Naive thymus-derived CD8-positive, alpha-beta T cell (primary cell): Measurements from ENCODE around the gene CSRNP2. TPM values are rescaled to one million over a fixed set of nuclear protein-coding genes. Genes with fewer than 3 reads are reported as not detected.
"Not testable (repeated sequence)": the region's sequence is repeated elsewhere in the genome, so short reads cannot be mapped to it uniquely, and the experiment has no call there.

Experiments used
- ATAC-seq, 2 donors: fragments of 150-1000 bp; cut with Tn5 transposase in 1 of 2; sonication (Bioruptor Pico), chemical (Tn5 transposase) in 1 of 2; 1 replicate in 1 of 2; 2 replicates in 1 of 2; pipeline ENCODE4 v1.10.0; 2021; ENCODE audit warnings: mild to moderate bottlenecking in 2 of 2, moderate library complexity in 2 of 2
- POLR2A ChIA-PET: fragments of 350-600 bp; sonication (Branson Sonifier 250); formaldehyde crosslinking; loops from one replicate; lab custom pipeline; 2021; ENCODE audit warnings: antibody characterized with exemption; lab: Charles Lee
- DNase-seq, 10 donors: peaks; one replicate each; pipeline versions ENCODE4 v3.0.0 to v3.0.0-alpha.2; 2020 to 2022
- H3K27ac Mint-ChIP-seq, 10 donors: one replicate each; pipeline ENCODE4 v1.8.0; 2020 to 2022; ENCODE audit warnings: mild to moderate bottlenecking in 10 of 10, mixed read lengths in 10 of 10, moderate library complexity in 4 of 10, inconsistent platforms in 1 of 10
- H3K27me3 Mint-ChIP-seq, 5 donors: one replicate each; pipeline ENCODE4 v1.8.0; 2021 to 2022; ENCODE audit warnings: mixed read lengths in 5 of 5
- H3K36me3 Mint-ChIP-seq, 3 donors: one replicate each; pipeline ENCODE4 v1.8.0; 2020 to 2022; ENCODE audit warnings: mixed read lengths in 3 of 3, mild to moderate bottlenecking in 2 of 3, inconsistent platforms in 1 of 3
- H3K4me1 Mint-ChIP-seq, 4 donors: one replicate each; pipeline ENCODE4 v1.8.0; 2021 to 2022; ENCODE audit warnings: mixed read lengths in 4 of 4
- H3K4me3 Mint-ChIP-seq, 10 donors: one replicate each; pipeline ENCODE4 v1.8.0; 2020 to 2022; ENCODE audit warnings: mild to moderate bottlenecking in 10 of 10, mixed read lengths in 10 of 10, moderate library complexity in 6 of 10, inconsistent platforms in 1 of 10
- H3K9me3 Mint-ChIP-seq, 9 donors: one replicate each; pipeline ENCODE4 v1.8.0; 2020 to 2022; ENCODE audit warnings: mixed read lengths in 9 of 9, mild to moderate bottlenecking in 3 of 9, inconsistent platforms in 1 of 9, moderate library complexity in 1 of 9
- polyA plus RNA-seq, 3 donors: library from polyadenylated mRNA; unstranded; fragments of 300-500 nt; fragmentation: Illumina TruSeq; gene quantifications; one replicate each; pipeline ENCODE4 v1.2.3, GENCODE V29; 2021
- total RNA-seq, 8 experiments: library from RNA in 2 of 8; stranded (reverse) in 2 of 8; gene quantifications; one replicate each; pipeline ENCODE4 v1.2.3 and lab custom pipeline; 2021 to 2026

Gene CSRNP2
- total and polyA plus RNA-seq, 5 experiments from 2014 or later: 2.7 to 35.2 (median 3.6) TPM

- peak in 2 of 10 donors; percentile 27 to 31 for DNase-seq
- Mint-ChIP-seq H3K4me3 (peak overlapping the region; percentile 94 to 99 (median 96)), H3K27ac (peak overlapping the region; percentile 87 to 98 (median 96)), H3K9me3 (no peaks in the 10 kb centered on the region), H3K4me1 (peaks cover 41 to 75% (median 67%) of the 10 kb centered on the region in 4 donors), H3K27me3 (no peaks in the 10 kb centered on the region), H3K36me3 (no peaks in the 10 kb centered on the region)
- POLR2A ChIA-PET: interaction anchor here (1.1 to 4.4 kb wide), 8 partner anchors 12 to 261 kb away, joined by 3 to 41 read pairs (median 13); partner anchors contain the start of genes ATF1, CSRNP2, DAZAP2 and LETMD1
- ATAC-seq: no peak
These were observed 58.0 kb downstream of the CSRNP2 start for GRCh38 chr12:51025338-51025835.

- H3K4me3 Mint-ChIP-seq: peak overlapping the region; percentile 94 to 99 (median 96)
- POLR2A ChIA-PET: interaction anchor here (1.7 kb wide), 1 partner anchor 25 kb away, joined by 4 read pairs; no protein-coding TSS in a partner anchor
- H3K9me3 Mint-ChIP-seq: no peaks in the 10 kb centered on the region
- ATAC-seq (no peak), DNase-seq (no peak)
- peaks cover 40 to 81% (median 77%) of the 10 kb centered on the region in 4 donors for H3K4me1 Mint-ChIP-seq
- H3K27me3 Mint-ChIP-seq: no peaks in the 10 kb centered on the region
- peak overlapping the region; percentile 87 to 98 (median 96) for H3K27ac Mint-ChIP-seq
- H3K36me3 Mint-ChIP-seq: no peaks in the 10 kb centered on the region
These were observed 59.6 kb downstream of the CSRNP2 start for GRCh38 chr12:51023625-51024382.

- DNase-seq: no peak
- POLR2A ChIA-PET: interaction anchor here (1.3 kb wide), 1 partner anchor 257 kb away, joined by 5 read pairs; no protein-coding TSS in a partner anchor
- ATAC-seq: no peak
- Mint-ChIP-seq H3K9me3 (no peaks in the 10 kb centered on the region), H3K4me1 (peaks cover 33 to 78% (median 70%) of the 10 kb centered on the region in 4 donors), H3K27ac (peak overlapping the region; percentile 48 to 94 (median 71)), H3K36me3 (no peaks in the 10 kb centered on the region), H3K27me3 (no peaks in the 10 kb centered on the region), H3K4me3 (peak overlapping the region in 9 of 10 donors; percentile 0 to 59 (median 34))
These were observed 61.7 kb downstream of the CSRNP2 start for GRCh38 chr12:51021694-51022093.

GRCh38 chr12:51020448-51021182 is 62.8 kb downstream of the CSRNP2 start:
- peak overlapping the region in 5 of 10 donors; percentile 10 to 63 (median 26) for H3K4me3 Mint-ChIP-seq

GRCh38 chr12:51019927-51020326 is 63.5 kb downstream of the CSRNP2 start:
- Mint-ChIP-seq H3K4me3 (no peak overlapping the region), H3K9me3 (no peaks in the 10 kb centered on the region), H3K4me1 (peaks cover 26 to 68% (median 59%) of the 10 kb centered on the region in 4 donors), H3K36me3 (no peaks in the 10 kb centered on the region), H3K27me3 (no peaks in the 10 kb centered on the region), H3K27ac (peak overlapping the region in 2 of 10 donors; percentile 43 to 71)
- no peak for DNase-seq
- no peak for ATAC-seq
- POLR2A ChIA-PET: interaction anchor here (2.3 kb wide), 1 partner anchor 8 kb away, joined by 13 read pairs; no protein-coding TSS in a partner anchor

More at GRCh38 chr12:51020448-51021182, 62.8 kb downstream of the CSRNP2 start:
- Mint-ChIP-seq H3K36me3 (no peaks in the 10 kb centered on the region), H3K9me3 (no peaks in the 10 kb centered on the region), H3K27ac (peak overlapping the region in 9 of 10 donors; percentile 9 to 94 (median 44)), H3K4me1 (peaks cover 31 to 72% (median 65%) of the 10 kb centered on the region in 4 donors), H3K27me3 (no peaks in the 10 kb centered on the region)
- DNase-seq (peak in 2 of 10 donors; percentile 15 to 24), ATAC-seq (peak; percentile 23 to 57)
- POLR2A ChIA-PET: no interaction called here

- H3K9me3 Mint-ChIP-seq: no peaks in the 10 kb centered on the region
- H3K27me3 Mint-ChIP-seq: no peaks in the 10 kb centered on the region
- peak overlapping the region in 3 of 10 donors; percentile 12 to 34 (median 17) for H3K27ac Mint-ChIP-seq
- H3K4me1 Mint-ChIP-seq: peaks cover 16 to 58% (median 49%) of the 10 kb centered on the region in 4 donors
- H3K36me3 Mint-ChIP-seq: no peaks in the 10 kb centered on the region
- POLR2A ChIA-PET: interaction anchor here (0.7 to 2.3 kb wide), 3 partner anchors 9 to 249 kb away, joined by 4 to 13 read pairs (median 8); no protein-coding TSS in a partner anchor
- ATAC-seq (peak in 1 of 2 donors; percentile 38), DNase-seq (no peak)
- H3K4me3 Mint-ChIP-seq: no peak overlapping the region
These were observed 64.4 kb downstream of the CSRNP2 start for GRCh38 chr12:51018956-51019355.

- DNase-seq (no peak), ATAC-seq (no peak)
- Mint-ChIP-seq H3K27ac (peak overlapping the region in 3 of 10 donors; percentile 8 to 34 (median 13)), H3K36me3 (no peaks in the 10 kb centered on the region), H3K4me1 (peaks cover 18 to 58% (median 44%) of the 10 kb centered on the region in 4 donors), H3K9me3 (no peaks in the 10 kb centered on the region), H3K27me3 (no peaks in the 10 kb centered on the region), H3K4me3 (no peak overlapping the region)
- POLR2A ChIA-PET: no interaction called here
These were observed 65.9 kb downstream of the CSRNP2 start for GRCh38 chr12:51017452-51017851.

GRCh38 chr12:51014467-51014866 is 68.9 kb downstream of the CSRNP2 start:
- not testable (repeated sequence) for ATAC-seq
- H3K4me1 Mint-ChIP-seq: peaks cover 8 to 56% (median 33%) of the 10 kb centered on the region in 4 donors
- POLR2A ChIA-PET: interaction anchor here (2.3 kb wide), 1 partner anchor 11 kb away, joined by 9 read pairs; the partner anchor contains the start of gene SLC11A2

GRCh38 chr12:51013441-51013840 is 70.0 kb downstream of the CSRNP2 start:
- POLR2A ChIA-PET: interaction anchor here (0.7 to 2.3 kb wide), 3 partner anchors 11 to 181 kb away, joined by 3 to 9 read pairs (median 3); partner anchors contain the start of gene SLC11A2
- Mint-ChIP-seq H3K4me1 (peaks cover 13 to 61% (median 38%) of the 10 kb centered on the region in 4 donors), H3K27me3 (no peaks in the 10 kb centered on the region), H3K4me3 (no peak overlapping the region), H3K9me3 (no peaks in the 10 kb centered on the region), H3K27ac (peak overlapping the region in 2 of 10 donors; percentile 11 to 47), H3K36me3 (peaks cover 0 to 3% (median 0%) of the 10 kb centered on the region in 3 donors)
- no peak for DNase-seq
- ATAC-seq: no peak

More at GRCh38 chr12:51014467-51014866, 68.9 kb downstream of the CSRNP2 start:
- not testable (repeated sequence) for H3K9me3 Mint-ChIP-seq, DNase-seq, H3K36me3 Mint-ChIP-seq, H3K27me3 Mint-ChIP-seq, H3K27ac Mint-ChIP-seq, H3K4me3 Mint-ChIP-seq

- Mint-ChIP-seq H3K4me3 (no peak overlapping the region), H3K9me3 (no peaks in the 10 kb centered on the region), H3K4me1 (peaks cover 13 to 59% (median 42%) of the 10 kb centered on the region in 4 donors)
These were observed 70.7 kb downstream of the CSRNP2 start for GRCh38 chr12:51012570-51013236.

GRCh38 chr12:51011955-51012354 is 71.4 kb downstream of the CSRNP2 start:
- no peaks in the 10 kb centered on the region for H3K27me3 Mint-ChIP-seq
- no peaks in the 10 kb centered on the region for H3K9me3 Mint-ChIP-seq
- POLR2A ChIA-PET: interaction anchor here (0.7 to 1.4 kb wide), 3 partner anchors 9 to 248 kb away, joined by 3 read pairs; partner anchors contain the start of gene SLC11A2
- ATAC-seq: no peak
- peaks cover 0 to 15% (median 0%) of the 10 kb centered on the region in 3 donors for H3K36me3 Mint-ChIP-seq
- DNase-seq: no peak
- no peak overlapping the region for H3K4me3 Mint-ChIP-seq
- peak overlapping the region in 7 of 10 donors; percentile 8 to 80 (median 47) for H3K27ac Mint-ChIP-seq
- H3K4me1 Mint-ChIP-seq: peaks cover 12 to 55% (median 36%) of the 10 kb centered on the region in 4 donors

More at GRCh38 chr12:51012570-51013236, 70.7 kb downstream of the CSRNP2 start:
- no peaks in the 10 kb centered on the region for H3K27me3 Mint-ChIP-seq
- peaks cover 0 to 7% (median 0%) of the 10 kb centered on the region in 3 donors for H3K36me3 Mint-ChIP-seq
- ATAC-seq (no peak), DNase-seq (no peak)
- H3K27ac Mint-ChIP-seq: peak overlapping the region in 7 of 10 donors; percentile 16 to 61 (median 47)
- POLR2A ChIA-PET: interaction anchor here (0.7 to 2.3 kb wide), 3 partner anchors 10 to 180 kb away, joined by 3 to 9 read pairs (median 3); partner anchors contain the start of gene SLC11A2
